HG03159 (cell line): ENCODE measurements around the gene CDYL2.
A peak's percentile ranks its signal among the peaks of the same experiment; 100 is the strongest.
"Not testable (repeated sequence)": the region's sequence is repeated elsewhere in the genome, so short reads cannot be mapped to it uniquely, and the experiment has no call there.

Experiments
- ATAC-seq: cut with Tn5 transposase; IDR thresholded peaks from one replicate; pipeline ENCODE4 v1.9.1; 2021; ENCODE audit warnings: mild to moderate bottlenecking, moderate library complexity; ENCODE audit not compliant: unreplicated experiment

The CDYL2 gene

GRCh38 chr16:80674884-80675283 is 129.5 kb downstream of the CDYL2 start:
- no peak for ATAC-seq

GRCh38 chr16:80672379-80672778 is 132.0 kb downstream of the CDYL2 start:
- no peak for ATAC-seq

GRCh38 chr16:80671281-80671849 is 133.0 kb downstream of the CDYL2 start:
- peak; percentile 61 for ATAC-seq

- ATAC-seq = no peak
Observed at GRCh38 chr16:80670170-80670865, 134.1 kb downstream of the CDYL2 start.

- ATAC-seq = no peak
Observed at GRCh38 chr16:80669673-80670072, 134.7 kb downstream of the CDYL2 start.

GRCh38 chr16:80667925-80668324 is 136.5 kb downstream of the CDYL2 start:
- no peak for ATAC-seq

GRCh38 chr16:80667251-80667560 is 137.2 kb downstream of the CDYL2 start:
- ATAC-seq = no peak

GRCh38 chr16:80666378-80667250 is 137.8 kb downstream of the CDYL2 start:
- no peak for ATAC-seq

GRCh38 chr16:80665356-80665755 is 139.0 kb downstream of the CDYL2 start:
- ATAC-seq = no peak

GRCh38 chr16:80664786-80665185 is 139.6 kb downstream of the CDYL2 start:
- no peak for ATAC-seq

GRCh38 chr16:80664226-80664625 is 140.2 kb downstream of the CDYL2 start:
- no peak for ATAC-seq

- no peak for ATAC-seq
Observed at GRCh38 chr16:80663078-80663477, 141.3 kb downstream of the CDYL2 start.

GRCh38 chr16:80659865-80660264 is 144.5 kb downstream of the CDYL2 start:
- no peak for ATAC-seq

- peak; percentile 97 for ATAC-seq
Observed at GRCh38 chr16:80656711-80657150, 147.7 kb downstream of the CDYL2 start.

- no peak for ATAC-seq
Observed at GRCh38 chr16:80656161-80656560, 148.2 kb downstream of the CDYL2 start.

GRCh38 chr16:80655751-80656150 is 148.6 kb downstream of the CDYL2 start:
- no peak for ATAC-seq

GRCh38 chr16:80654094-80654862 is 150.1 kb downstream of the CDYL2 start:
- no peak for ATAC-seq

GRCh38 chr16:80652441-80652840 is 152.0 kb downstream of the CDYL2 start:
- ATAC-seq = no peak

- not testable (repeated sequence) for ATAC-seq
Observed at GRCh38 chr16:80650281-80650680, 154.1 kb downstream of the CDYL2 start.

- ATAC-seq = no peak
Observed at GRCh38 chr16:80640316-80640715, 164.1 kb downstream of the CDYL2 start.

GRCh38 chr16:80639636-80640035 is 164.8 kb downstream of the CDYL2 start:
- no peak for ATAC-seq
